Ishikawa (cell line): ENCODE measurements around the gene TSPY4.
"Not testable (repeated sequence)": the region's sequence is repeated elsewhere in the genome, so short reads cannot be mapped to it uniquely, and the experiment has no call there.

Experiments used
- CEBPB ChIP-seq: IDR thresholded peaks from 2 replicates; pipeline ENCODE4 v1.6.1; 2012
- CREB1 ChIP-seq: IDR thresholded peaks from 2 replicates; pipeline ENCODE4 v1.6.1; 2012; ENCODE audit warnings: low read depth
- EGR1 ChIP-seq: IDR thresholded peaks from 2 replicates; pipeline ENCODE4 v1.6.1; 2012
- FOXM1 ChIP-seq: IDR thresholded peaks from 2 replicates; pipeline ENCODE4 v1.6.1; 2012; ENCODE audit warnings: low read depth, borderline replicate concordance
- TAF1 ChIP-seq: IDR thresholded peaks from 2 replicates; pipeline ENCODE4 v1.6.1; 2012; ENCODE audit warnings: low read depth, mild to moderate bottlenecking
- TCF12 ChIP-seq: IDR thresholded peaks from 2 replicates; pipeline ENCODE4 v1.6.1; 2012; ENCODE audit warnings: low read depth
- TEAD4 ChIP-seq: IDR thresholded peaks from 2 replicates; pipeline ENCODE4 v1.6.1; 2012
- YY1 ChIP-seq: IDR thresholded peaks from 2 replicates; pipeline ENCODE4 v1.6.1; 2012; ENCODE audit warnings: low read depth
- ZBTB7A ChIP-seq: IDR thresholded peaks from 2 replicates; pipeline ENCODE4 v1.6.1; 2012; ENCODE audit warnings: low read depth

TSPY4 gene, protein sequence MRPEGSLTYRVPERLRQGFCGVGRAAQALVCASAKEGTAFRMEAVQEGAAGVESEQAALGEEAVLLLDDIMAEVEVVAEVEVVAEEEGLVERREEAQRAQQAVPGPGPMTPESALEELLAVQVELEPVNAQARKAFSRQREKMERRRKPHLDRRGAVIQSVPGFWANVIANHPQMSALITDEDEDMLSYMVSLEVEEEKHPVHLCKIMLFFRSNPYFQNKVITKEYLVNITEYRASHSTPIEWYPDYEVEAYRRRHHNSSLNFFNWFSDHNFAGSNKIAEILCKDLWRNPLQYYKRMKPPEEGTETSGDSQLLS

DNA sequence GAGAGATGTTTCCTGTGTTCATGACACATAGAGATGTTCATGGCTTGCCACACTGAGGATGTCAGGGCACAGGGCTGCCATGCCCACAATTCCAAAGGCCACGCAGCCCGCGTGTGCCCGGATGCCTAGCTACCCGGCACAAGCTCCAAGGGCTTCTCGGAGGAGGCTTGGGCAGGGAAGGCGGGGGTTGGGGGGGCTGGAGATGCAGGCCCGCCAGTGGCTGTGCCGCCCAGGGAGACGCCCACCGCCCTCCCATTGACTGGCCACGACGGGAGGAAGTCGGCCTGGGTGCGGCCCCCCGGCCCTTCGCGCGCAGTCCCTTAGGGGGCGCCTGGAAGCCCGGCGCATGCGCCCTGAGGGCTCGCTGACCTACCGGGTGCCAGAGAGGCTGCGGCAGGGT is at the start of gene TSPY4:
TSPY4 (plus strand) TSS at position 301 of the 400 bp plus-strand sequence; CDS start at position 347, 46 bp downstream.
- TF ChIP-seq YY1, CEBPB, ZBTB7A: not testable (repeated sequence)

DNA sequence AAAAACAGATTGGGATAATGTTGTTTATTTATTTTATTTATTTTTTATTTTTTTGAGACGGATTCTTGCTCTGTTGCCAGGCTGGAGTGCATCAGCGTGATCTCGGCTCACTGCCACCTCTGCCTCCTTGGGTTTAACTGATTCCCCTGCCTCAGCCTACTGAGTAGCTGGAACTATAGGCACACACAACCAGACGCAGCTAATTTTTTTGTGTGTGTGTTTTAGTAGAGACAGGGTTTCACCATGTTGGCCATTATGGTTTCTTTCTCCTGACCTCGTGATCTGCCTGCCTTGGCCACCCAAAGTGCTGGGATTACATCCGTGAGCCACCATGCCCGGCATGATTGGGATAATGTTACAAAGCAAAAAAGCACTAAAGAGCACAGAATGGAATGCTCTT is 16.3 kb upstream of the TSPY4 start:
- TF ChIP-seq EGR1 (no peak), CEBPB (no peak), TAF1 (no peak), TEAD4 (no peak), FOXM1 (no peak), ZBTB7A (no peak), YY1 (no peak)

DNA sequence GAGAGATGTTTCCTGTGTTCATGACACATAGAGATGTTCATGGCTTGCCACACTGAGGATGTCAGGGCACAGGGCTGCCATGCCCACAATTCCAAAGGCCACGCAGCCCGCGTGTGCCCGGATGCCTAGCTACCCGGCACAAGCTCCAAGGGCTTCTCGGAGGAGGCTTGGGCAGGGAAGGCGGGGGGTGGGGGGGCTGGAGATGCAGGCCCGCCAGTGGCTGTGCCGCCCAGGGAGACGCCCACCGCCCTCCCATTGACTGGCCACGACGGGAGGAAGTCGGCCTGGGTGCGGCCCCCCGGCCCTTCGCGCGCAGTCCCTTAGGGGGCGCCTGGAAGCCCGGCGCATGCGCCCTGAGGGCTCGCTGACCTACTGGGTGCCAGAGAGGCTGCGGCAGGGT is 20.2 kb downstream of the TSPY4 start, which contains the start of gene TSPY8:
TSPY8 (plus strand) TSS at position 301 of the 400 bp plus-strand sequence; CDS start at position 347, 46 bp downstream.
- TF ChIP-seq ZBTB7A, CREB1, TCF12: not testable (repeated sequence)
